NCI-H446 treated with DMSO at 0.1 percent for 48 hours (cell line): ENCODE data around the gene ACER1.
"Not testable (repeated sequence)": the region's sequence is repeated elsewhere in the genome, so short reads cannot be mapped to it uniquely, and the experiment has no call there.

ENCODE experiments used
- DNase-seq: peaks from one replicate; lab custom pipeline; 2025; lab: John Stamatoyannopoulos, UW

ACER1 gene

GRCh38 chr19:6333439-6333838 lies at the start of gene ACER1:
TSS of gene ACER1 (minus strand) at chr19:6333612. CDS start at chr19:6333551, 61 bp downstream.
- no peak for DNase-seq

GRCh38 chr19:6383188-6383587 lies 49.8 kb upstream of the ACER1 start:
- DNase-seq, result no peak

GRCh38 chr19:6381030-6381750 lies 47.8 kb upstream of the ACER1 start:
- no peak for DNase-seq

GRCh38 chr19:6379744-6380143 lies 46.3 kb upstream of the ACER1 start:
- no peak for DNase-seq

GRCh38 chr19:6378486-6378885 lies 45.1 kb upstream of the ACER1 start:
- DNase-seq, result no peak

GRCh38 chr19:6378041-6378440 lies 44.6 kb upstream of the ACER1 start:
- no peak for DNase-seq

- no peak for DNase-seq
These were observed 43.2 kb upstream of the ACER1 start for GRCh38 chr19:6376512-6377190.

GRCh38 chr19:6375411-6376010 lies 42.1 kb upstream of the ACER1 start, which contains the start of gene PSPN:
TSS of gene PSPN (minus strand) at chr19:6375933. CDS start at chr19:6375849, 84 bp downstream.
- no peak for DNase-seq

GRCh38 chr19:6374711-6375410 lies 41.4 kb upstream of the ACER1 start:
- no peak for DNase-seq

GRCh38 chr19:6374161-6374709 lies 40.8 kb upstream of the ACER1 start:
- no peak for DNase-seq

GRCh38 chr19:6373813-6374108 lies 40.3 kb upstream of the ACER1 start:
- DNase-seq, result no peak

- peak; percentile 97 for DNase-seq
These were observed 39.8 kb upstream of the ACER1 start for GRCh38 chr19:6373096-6373812.

GRCh38 chr19:6372594-6373095 lies 39.2 kb upstream of the ACER1 start, which contains the start of gene ALKBH7:
TSS of gene ALKBH7 (plus strand) at chr19:6372794. CDS start at chr19:6372821, 27 bp downstream.
- DNase-seq, result peak; percentile 100

GRCh38 chr19:6364353-6364752 lies 30.9 kb upstream of the ACER1 start:
- no peak for DNase-seq

- DNase-seq, result no peak
These were observed 29.0 kb upstream of the ACER1 start for GRCh38 chr19:6362351-6362801.

- DNase-seq, result no peak
These were observed 28.6 kb upstream of the ACER1 start for GRCh38 chr19:6362027-6362350.

GRCh38 chr19:6360857-6361216 lies 27.4 kb upstream of the ACER1 start:
- not testable (repeated sequence) for DNase-seq

GRCh38 chr19:6360445-6360844 lies 27.0 kb upstream of the ACER1 start:
- not testable (repeated sequence) for DNase-seq

- DNase-seq, result no peak
These were observed 26.3 kb upstream of the ACER1 start for GRCh38 chr19:6359568-6360341.

GRCh38 chr19:6358003-6358402 lies 24.6 kb upstream of the ACER1 start:
- DNase-seq, result no peak

- DNase-seq, result no peak
These were observed 23.8 kb upstream of the ACER1 start for GRCh38 chr19:6357174-6357573.
